NCI-H1048 (cell line): ENCODE results near the gene SLC16A9.
"Not testable (repeated sequence)": the region's sequence is repeated elsewhere in the genome, so short reads cannot be mapped to it uniquely, and the experiment has no call there.

Experiments
- DNase-seq: peaks from one replicate; lab custom pipeline; 2025; lab: John Stamatoyannopoulos, UW

The SLC16A9 gene

GRCh38 chr10:59709395-59710125 lies at the start of gene SLC16A9:
Gene SLC16A9, minus strand, starts transcription at chr10:59709850. Its CDS starts 25,559 bp downstream, at chr10:59684291.
- DNase-seq = no peak

GRCh38 chr10:59757966-59758365 lies 48.3 kb upstream of the SLC16A9 start:
- no peak for DNase-seq

GRCh38 chr10:59754951-59755350 lies 45.3 kb upstream of the SLC16A9 start:
- DNase-seq = no peak

- no peak for DNase-seq
Measured at GRCh38 chr10:59753267-59753666, 43.6 kb upstream of the SLC16A9 start, which contains the start of gene MRLN. Gene MRLN, minus strand, starts transcription at chr10:59753455.

DNA sequence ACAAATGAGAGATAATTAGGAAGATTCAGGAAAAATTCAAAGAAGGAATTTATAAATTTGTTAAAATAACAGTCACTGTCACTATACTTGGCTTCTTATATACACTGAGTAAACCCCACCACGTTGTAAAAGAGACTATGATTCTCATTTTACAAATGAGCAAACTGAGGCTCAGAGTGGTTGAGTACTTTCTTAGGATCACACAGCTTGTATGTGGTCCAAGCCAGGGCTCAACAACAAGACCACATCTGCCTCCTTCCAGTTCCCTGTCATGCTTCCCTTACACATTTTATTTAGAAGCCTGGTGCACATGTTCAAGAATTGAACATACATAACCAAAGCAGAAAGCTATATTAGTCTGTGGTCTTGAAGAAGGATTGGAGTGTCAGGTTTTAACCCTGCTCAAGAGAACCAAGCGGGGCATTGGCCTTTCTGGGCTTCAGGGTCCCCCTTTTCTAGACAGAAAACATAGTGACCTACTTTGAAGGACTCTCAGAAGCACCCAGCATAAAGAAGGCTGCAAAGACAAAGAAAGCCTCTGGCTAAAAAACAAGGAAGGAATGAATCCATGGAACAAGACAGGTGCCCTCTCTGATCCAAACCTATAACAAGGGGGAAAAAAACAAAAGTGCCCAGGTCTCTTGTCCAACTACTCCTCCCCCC lies 42.8 kb upstream of the SLC16A9 start:
- no peak for DNase-seq

DNA sequence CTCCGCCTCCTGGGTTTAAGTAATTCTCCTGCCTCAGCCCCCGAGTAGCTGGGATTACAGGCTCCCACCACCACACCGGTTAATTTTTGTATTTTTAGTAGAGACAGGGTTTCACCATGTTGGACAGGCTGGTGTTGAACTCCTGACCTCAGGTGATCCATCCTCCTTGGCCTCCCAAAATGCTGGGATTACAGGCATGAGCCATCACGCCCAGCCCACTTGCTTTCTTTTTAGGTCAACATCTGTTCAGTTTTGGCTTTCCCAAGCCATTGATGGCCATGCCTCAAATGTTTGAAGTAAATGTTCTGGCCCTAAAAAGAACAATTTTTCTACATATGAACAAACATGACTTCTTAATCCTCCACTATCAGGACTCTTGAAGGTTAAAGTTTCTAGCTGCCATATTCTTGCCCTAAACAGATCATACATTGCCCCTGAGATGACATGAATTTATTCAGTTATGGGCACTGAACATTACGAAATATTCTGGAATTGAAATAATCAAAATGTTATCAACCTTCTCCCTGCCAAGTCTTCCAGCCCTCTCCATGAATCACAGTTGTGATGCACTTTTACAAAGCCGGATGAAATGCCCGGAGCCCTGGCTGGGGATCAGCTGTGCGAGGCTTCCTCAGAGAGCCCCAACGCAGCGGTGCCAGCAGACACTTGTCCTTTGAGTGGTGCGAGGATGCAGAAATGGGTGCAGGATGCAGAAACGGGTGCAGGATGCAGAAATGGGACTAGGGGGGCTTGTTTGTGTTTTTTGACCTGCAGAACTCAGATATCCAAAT lies 40.7 kb upstream of the SLC16A9 start:
- DNase-seq = no peak

- DNase-seq = no peak
Measured at GRCh38 chr10:59748834-59749233, 39.2 kb upstream of the SLC16A9 start.

GRCh38 chr10:59745163-59745650 lies 35.6 kb upstream of the SLC16A9 start:
- DNase-seq = no peak

DNA sequence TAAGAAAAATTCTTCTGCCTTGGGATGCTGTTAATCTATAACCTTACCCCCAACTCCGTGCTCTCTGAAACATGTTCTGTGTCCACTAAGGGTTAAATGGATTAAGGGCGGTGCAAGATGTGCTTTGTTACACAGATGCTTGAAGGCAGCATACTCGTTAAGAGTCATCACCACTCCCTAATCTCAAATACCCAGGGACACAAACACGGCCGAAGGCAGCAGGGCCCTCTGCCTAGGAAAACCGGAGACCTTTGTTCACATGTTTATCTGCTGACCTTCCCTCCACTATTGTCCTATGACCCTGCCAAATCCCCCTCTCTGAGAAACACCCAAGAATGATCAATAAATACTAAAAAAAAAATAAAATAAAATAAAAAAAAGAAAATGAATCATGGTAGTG lies 35.1 kb upstream of the SLC16A9 start:
- DNase-seq = not testable (repeated sequence)

GRCh38 chr10:59744156-59744555 lies 34.5 kb upstream of the SLC16A9 start:
- DNase-seq = not testable (repeated sequence)

GRCh38 chr10:59741583-59741982 lies 31.9 kb upstream of the SLC16A9 start:
- DNase-seq = no peak

- DNase-seq = no peak
Measured at GRCh38 chr10:59741048-59741447, 31.4 kb upstream of the SLC16A9 start.

DNA sequence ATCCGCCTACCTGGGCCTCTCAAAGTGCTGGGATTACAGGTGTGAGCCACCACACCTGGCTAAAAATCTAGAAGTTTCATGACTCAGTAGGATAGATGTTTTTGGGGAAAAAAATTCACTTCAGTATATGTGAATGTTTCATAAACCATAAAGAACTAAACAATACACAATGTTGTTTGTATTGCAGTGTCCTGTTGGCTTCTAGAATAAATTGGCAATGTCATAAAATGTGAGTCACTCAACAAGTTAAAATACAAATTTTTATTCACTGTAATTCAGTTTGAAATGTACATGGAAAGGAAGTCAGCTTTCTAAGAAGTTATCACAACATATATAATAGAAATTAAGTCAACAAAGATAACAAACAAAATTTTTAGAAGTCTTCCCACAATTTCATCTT lies 27.1 kb upstream of the SLC16A9 start:
- no peak for DNase-seq

GRCh38 chr10:59735296-59735695 lies 25.6 kb upstream of the SLC16A9 start:
- no peak for DNase-seq

- no peak for DNase-seq
Measured at GRCh38 chr10:59734014-59734462, 24.4 kb upstream of the SLC16A9 start.

DNA sequence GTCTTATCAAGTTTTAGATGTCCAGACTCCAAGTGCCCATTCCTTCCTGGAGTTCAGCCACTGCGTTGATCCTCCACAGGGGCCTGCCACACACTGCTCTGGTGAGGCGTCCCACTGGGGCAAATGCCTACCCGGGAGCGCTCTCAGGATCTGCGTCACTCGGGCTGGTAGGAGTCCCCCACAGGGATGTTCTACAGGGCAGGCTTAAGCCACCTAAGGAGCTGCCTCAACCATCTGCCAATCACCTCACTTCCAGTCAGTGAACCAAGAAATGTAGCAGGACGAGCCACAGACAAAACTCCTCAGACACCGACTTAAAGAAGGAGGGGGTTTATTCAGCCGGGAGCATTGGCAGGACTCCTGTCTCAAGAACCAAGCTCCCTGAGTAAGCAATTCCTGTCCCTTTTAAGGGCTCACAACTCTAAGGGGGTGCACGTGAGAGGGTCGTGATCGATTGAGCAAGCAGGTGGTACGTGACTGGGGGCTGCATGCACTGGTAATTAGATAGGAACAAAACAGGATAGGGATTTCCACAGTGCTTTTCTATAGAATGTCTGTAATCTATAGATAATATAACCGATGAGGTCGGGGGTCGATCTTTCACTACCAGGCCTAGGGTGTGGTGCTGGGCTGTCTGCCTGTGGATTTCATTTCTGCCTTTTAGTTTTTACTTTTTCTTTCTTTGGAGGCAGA lies 23.8 kb upstream of the SLC16A9 start:
- not testable (repeated sequence) for DNase-seq

DNA sequence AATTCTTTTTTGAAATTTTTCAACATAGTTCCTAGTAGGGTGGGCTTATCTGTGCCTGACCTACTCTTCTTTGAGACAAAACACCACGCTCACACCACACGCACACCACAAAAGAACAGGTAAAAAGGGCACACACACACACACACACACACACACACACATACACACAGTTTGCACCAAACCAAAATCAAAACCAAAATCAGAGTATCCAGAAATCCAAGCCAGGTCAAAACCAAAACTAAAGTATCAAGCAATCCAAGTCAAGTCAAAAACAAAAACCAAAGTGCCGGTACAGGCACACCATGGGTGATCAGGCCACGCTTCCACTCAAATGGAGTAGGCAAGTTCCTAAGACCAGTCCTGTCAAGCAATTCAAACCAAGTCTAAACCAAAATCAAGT lies 23.2 kb upstream of the SLC16A9 start:
- not testable (repeated sequence) for DNase-seq

GRCh38 chr10:59729167-59729566 lies 19.5 kb upstream of the SLC16A9 start:
- DNase-seq = not testable (repeated sequence)

DNA sequence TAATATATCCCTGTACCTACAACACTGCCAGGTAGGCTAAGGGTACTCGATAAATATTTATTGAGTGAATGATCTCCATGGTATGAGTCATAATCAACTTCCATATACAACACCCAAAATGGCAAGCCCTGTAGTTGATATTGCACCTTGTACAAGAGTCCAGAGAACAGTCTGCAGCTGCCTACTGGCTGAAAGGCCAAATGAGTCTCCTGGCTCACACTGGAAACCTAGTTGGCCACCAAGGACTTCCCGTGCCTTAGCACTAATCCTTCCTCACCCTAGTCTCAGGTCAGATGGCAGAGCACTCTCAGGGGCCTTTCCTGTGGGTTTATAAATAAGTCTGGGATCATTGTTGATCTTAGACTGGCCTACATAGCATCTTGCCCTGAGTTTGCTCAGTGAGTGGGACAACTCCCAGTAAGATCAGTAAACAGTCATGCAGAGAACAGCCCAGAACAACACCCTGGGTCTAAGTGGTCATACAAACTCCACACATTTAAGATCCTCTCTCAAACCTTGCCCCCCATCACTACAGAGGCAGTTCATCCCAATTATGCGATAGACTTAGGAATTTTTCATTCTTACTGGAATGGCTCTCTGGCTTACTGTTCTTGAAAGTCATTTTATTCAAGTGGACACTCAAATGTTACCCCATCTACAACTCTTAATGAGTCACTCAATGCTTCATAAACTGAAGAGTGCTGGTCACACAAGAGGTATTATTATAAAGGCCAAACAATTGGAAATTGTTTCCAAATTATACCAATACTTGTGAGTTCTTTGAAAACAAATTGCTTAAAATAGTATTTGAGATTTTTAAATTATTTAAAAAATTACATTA lies 14.7 kb upstream of the SLC16A9 start:
- DNase-seq = no peak

GRCh38 chr10:59720377-59720776 lies 10.7 kb upstream of the SLC16A9 start:
- DNase-seq = no peak

GRCh38 chr10:59719374-59719773 lies 9.7 kb upstream of the SLC16A9 start:
- DNase-seq = no peak
